ENCODE data around the gene LPGAT1.

DNA sequence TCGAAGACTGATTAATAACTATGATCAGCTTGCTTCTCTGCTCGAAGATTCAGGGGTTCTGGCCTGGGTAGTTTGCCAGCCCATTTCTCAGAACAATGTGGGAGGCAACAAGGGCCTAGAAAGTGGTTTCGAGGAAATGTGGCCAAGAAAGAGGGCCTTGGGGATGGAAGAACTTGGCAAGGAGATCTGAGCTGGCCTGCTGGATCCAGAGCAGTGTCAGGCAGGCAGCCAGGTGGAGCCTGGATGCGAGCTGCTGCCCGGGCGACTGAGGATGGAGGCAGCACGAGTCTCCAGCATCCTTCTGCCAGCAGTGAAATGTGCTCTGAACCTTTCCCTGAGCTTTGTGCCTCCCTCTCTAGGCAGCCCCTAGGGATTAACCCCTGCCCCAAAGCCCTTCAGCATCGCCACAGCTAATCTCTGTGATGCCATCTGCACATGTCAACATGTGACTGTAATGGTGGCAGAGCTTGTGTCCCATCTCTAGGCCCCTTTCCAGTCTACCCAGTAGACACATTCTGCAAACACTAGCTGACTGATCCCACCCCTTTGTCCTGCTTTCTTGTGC is 94.1 kb downstream of the LPGAT1 start:
- no peak for TF ChIP-seq POLR2AphosphoS5 (IDR thresholded peaks at IDR 0.05)
- TF ChIP-seq, protein P1, sequence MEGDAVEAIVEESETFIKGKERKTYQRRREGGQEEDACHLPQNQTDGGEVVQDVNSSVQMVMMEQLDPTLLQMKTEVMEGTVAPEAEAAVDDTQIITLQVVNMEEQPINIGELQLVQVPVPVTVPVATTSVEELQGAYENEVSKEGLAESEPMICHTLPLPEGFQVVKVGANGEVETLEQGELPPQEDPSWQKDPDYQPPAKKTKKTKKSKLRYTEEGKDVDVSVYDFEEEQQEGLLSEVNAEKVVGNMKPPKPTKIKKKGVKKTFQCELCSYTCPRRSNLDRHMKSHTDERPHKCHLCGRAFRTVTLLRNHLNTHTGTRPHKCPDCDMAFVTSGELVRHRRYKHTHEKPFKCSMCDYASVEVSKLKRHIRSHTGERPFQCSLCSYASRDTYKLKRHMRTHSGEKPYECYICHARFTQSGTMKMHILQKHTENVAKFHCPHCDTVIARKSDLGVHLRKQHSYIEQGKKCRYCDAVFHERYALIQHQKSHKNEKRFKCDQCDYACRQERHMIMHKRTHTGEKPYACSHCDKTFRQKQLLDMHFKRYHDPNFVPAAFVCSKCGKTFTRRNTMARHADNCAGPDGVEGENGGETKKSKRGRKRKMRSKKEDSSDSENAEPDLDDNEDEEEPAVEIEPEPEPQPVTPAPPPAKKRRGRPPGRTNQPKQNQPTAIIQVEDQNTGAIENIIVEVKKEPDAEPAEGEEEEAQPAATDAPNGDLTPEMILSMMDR (IDR thresholded peaks at IDR 0.05) = no peak
- no peak for TF ChIP-seq POLR2A (IDR thresholded peaks at IDR 0.05)
- no peak for TF ChIP-seq EP300 (IDR thresholded peaks at IDR 0.05; ENCODE audit: low read depth)

All from transverse colon (tissue), 4 donors.